Common myeloid progenitor, CD34-positive (primary cell): ENCODE results near the gene ZNF367. TPM values are rescaled to one million over a fixed set of nuclear protein-coding genes. Genes with fewer than 3 reads are reported as not detected.
A peak's percentile ranks its signal among the peaks of the same experiment; 100 is the strongest.

Experiments
- CTCF ChIA-PET: fragments of 350-600 bp; sonication (Branson Sonifier 250); formaldehyde crosslinking; loops from one replicate; lab custom pipeline; 2021; ENCODE audit warnings: antibody characterized with exemption; lab: Charles Lee
- POLR2A ChIA-PET: fragments of 350-600 bp; sonication (Branson Sonifier 250); formaldehyde crosslinking; loops from one replicate; lab custom pipeline; 2021; ENCODE audit warnings: antibody characterized with exemption; lab: Charles Lee
- DNase-seq, 3 donors: peaks; one replicate each; pipeline versions ENCODE4 v3.0.0 to v3.0.0-alpha.2; 2013
- H3K27ac ChIP-seq, 2 experiments: 1 replicate in 1 of 2; 2 replicates in 1 of 2; pipeline ENCODE4 v1.7.0; 2013; ENCODE audit warnings: inconsistent platforms in 2 of 2, low read length in 2 of 2, mild to moderate bottlenecking in 2 of 2, low read depth in 1 of 2, moderate library complexity in 1 of 2; ENCODE audit not compliant: severe bottlenecking in 2 of 2, insufficient read depth in 1 of 2, poor library complexity in 1 of 2
- H3K27me3 ChIP-seq, 5 experiments: replicated peaks in 2 of 5; 1 replicate in 3 of 5; 2 replicates in 2 of 5; pipeline versions ENCODE4 v1.6.1 to v1.7.0; 2013; ENCODE audit warnings: low read length in 4 of 5, mild to moderate bottlenecking in 2 of 5, moderate library complexity in 2 of 5, inconsistent platforms in 1 of 5; ENCODE audit not compliant: insufficient read depth in 5 of 5, control insufficient read depth in 4 of 5
- H3K36me3 ChIP-seq, 4 experiments: 1 replicate in 2 of 4; 2 replicates in 2 of 4; pipeline versions ENCODE4 v1.6.1 to v1.7.0; 2013; ENCODE audit warnings: low read length in 3 of 4, control low read depth in 1 of 4, mild to moderate bottlenecking in 1 of 4; ENCODE audit not compliant: control insufficient read depth in 4 of 4, insufficient read depth in 4 of 4
- H3K4me1 ChIP-seq, 4 experiments: 1 replicate in 3 of 4; 2 replicates in 1 of 4; pipeline versions ENCODE4 v1.6.1 to v1.7.1; 2013; ENCODE audit warnings: low read length in 3 of 4, mild to moderate bottlenecking in 3 of 4, control low read depth in 1 of 4, inconsistent platforms in 1 of 4, moderate library complexity in 1 of 4; ENCODE audit not compliant: control insufficient read depth in 4 of 4, insufficient read depth in 4 of 4; ENCODE audit errors: control extremely low read depth in 1 of 4
- H3K4me3 ChIP-seq, 7 experiments: 1 replicate in 4 of 7; 2 replicates in 3 of 7; pipeline versions ENCODE4 v1.5.1 to v1.7.0; 2013; ENCODE audit warnings: mild to moderate bottlenecking in 7 of 7, low read length in 6 of 7, moderate library complexity in 6 of 7, inconsistent platforms in 2 of 7, low read depth in 2 of 7, control low read depth in 1 of 7; ENCODE audit not compliant: insufficient read depth in 4 of 7, control insufficient read depth in 1 of 7; ENCODE audit errors: extremely low read depth in 1 of 7
- H3K9me3 ChIP-seq, 5 experiments: 1 replicate in 4 of 5; 2 replicates in 1 of 5; pipeline versions ENCODE4 v1.6.1 to v1.7.1; 2013; ENCODE audit warnings: low read length in 4 of 5, mild to moderate bottlenecking in 2 of 5, inconsistent platforms in 1 of 5, low read depth in 1 of 5, moderate library complexity in 1 of 5; ENCODE audit not compliant: control insufficient read depth in 4 of 5, insufficient read depth in 2 of 5; ENCODE audit errors: control extremely low read depth in 1 of 5
- WGBS: methylation state at CpG from one replicate; pipeline ENCODE4 v1.1.5; 2013; ENCODE audit not compliant: insufficient coverage; 5-methylcytosine and 5-hydroxymethylcytosine counted together
- polyA plus RNA-seq: library from polyadenylated mRNA; unstranded; fragments of 120-200 nt; gene quantifications from one replicate; pipeline ENCODE4 v1.2.1, GENCODE V29; 2013

The ZNF367 gene
- 3.8 TPM for polyA plus RNA-seq

- Histone ChIP-seq H3K9me3 (no peaks in the 10 kb centered on the region), H3K4me1 (peaks cover 27 to 58% (median 47%) of the 10 kb centered on the region in 4 experiments), H3K27me3 (no peaks in the 10 kb centered on the region), H3K36me3 (no peaks in the 10 kb centered on the region), H3K4me3 (peak within 1 kb of the TSS; percentile 85 to 97 (median 90)), H3K27ac (peak within 1 kb of the TSS; percentile 61 to 85)
- POLR2A ChIA-PET, result no interaction called here
- DNase-seq, result peak; percentile 96 to 99 (median 97)
- CTCF ChIA-PET, result interaction anchor here (1.4 kb wide), 1 partner anchor 248 kb away, joined by 3 read pairs; no protein-coding TSS in a partner anchor
- 0% methylated on average over 82 of the region's 100 CpGs for WGBS
Measured at GRCh38 chr9:96418083-96418919, at the start of gene ZNF367. Gene ZNF367 (minus strand): TSS chr9:96418370. CDS start chr9:96418032, 338 bp downstream.

GRCh38 chr9:96467784-96468183 lies 49.6 kb upstream of the ZNF367 start:
- no peak overlapping the region for H3K4me3 ChIP-seq
- CTCF ChIA-PET, result interaction anchor here (1.4 kb wide), 1 partner anchor 11 kb away, joined by 4 read pairs; no protein-coding TSS in a partner anchor
- no peaks in the 10 kb centered on the region for H3K4me1 ChIP-seq
- H3K27me3 ChIP-seq, result no peaks in the 10 kb centered on the region
- no peak overlapping the region for H3K27ac ChIP-seq
- no peak for DNase-seq
- no peaks in the 10 kb centered on the region for H3K9me3 ChIP-seq
- H3K36me3 ChIP-seq, result peaks cover 0 to 4% (median 0%) of the 10 kb centered on the region in 4 experiments
- POLR2A ChIA-PET, result interaction anchor here (0.6 kb wide), 1 partner anchor 15 kb away, joined by 3 read pairs; no protein-coding TSS in a partner anchor
- 100% methylated on average over 3 of the region's 5 CpGs for WGBS

- no peak overlapping the region for H3K4me3 ChIP-seq
- H3K9me3 ChIP-seq, result no peaks in the 10 kb centered on the region
- no peaks in the 10 kb centered on the region for H3K4me1 ChIP-seq
- no peak for DNase-seq
- 100% methylated on average over 3 of the region's 6 CpGs for WGBS
- no peak overlapping the region for H3K27ac ChIP-seq
- ChIA-PET CTCF (no interaction called here), POLR2A (no interaction called here)
- H3K27me3 ChIP-seq, result no peaks in the 10 kb centered on the region
- H3K36me3 ChIP-seq, result no peaks in the 10 kb centered on the region
Measured at GRCh38 chr9:96464426-96464825, 46.3 kb upstream of the ZNF367 start.

GRCh38 chr9:96462541-96462940 lies 44.4 kb upstream of the ZNF367 start:
- Histone ChIP-seq H3K27me3 (no peaks in the 10 kb centered on the region), H3K9me3 (no peaks in the 10 kb centered on the region), H3K4me3 (no peak overlapping the region), H3K27ac (no peak overlapping the region), H3K4me1 (peaks cover 0 to 1% (median 0%) of the 10 kb centered on the region in 4 experiments), H3K36me3 (no peaks in the 10 kb centered on the region)
- ChIA-PET POLR2A (no interaction called here), CTCF (no interaction called here)
- WGBS, result 91% methylated on average over 6 of the region's 6 CpGs
- DNase-seq, result no peak

- POLR2A ChIA-PET, result no interaction called here
- WGBS, result 97% methylated on average over 7 of the region's 8 CpGs
Measured at GRCh38 chr9:96461336-96461735, 43.2 kb upstream of the ZNF367 start.

GRCh38 chr9:96460882-96461281 lies 42.7 kb upstream of the ZNF367 start:
- no peak overlapping the region for H3K4me3 ChIP-seq
- POLR2A ChIA-PET, result no interaction called here
- H3K36me3 ChIP-seq, result no peaks in the 10 kb centered on the region
- H3K9me3 ChIP-seq, result no peaks in the 10 kb centered on the region
- CTCF ChIA-PET, result interaction anchor here (0.6 kb wide), 2 partner anchors 83 to 173 kb away, joined by 3 to 4 read pairs; no protein-coding TSS in a partner anchor
- peaks cover 0 to 5% (median 0%) of the 10 kb centered on the region in 4 experiments for H3K4me1 ChIP-seq
- H3K27me3 ChIP-seq, result no peaks in the 10 kb centered on the region
- no peak overlapping the region for H3K27ac ChIP-seq
- DNase-seq, result no peak

More at GRCh38 chr9:96461336-96461735, 43.2 kb upstream of the ZNF367 start:
- H3K36me3 ChIP-seq, result no peaks in the 10 kb centered on the region
- no peaks in the 10 kb centered on the region for H3K27me3 ChIP-seq
- CTCF ChIA-PET, result interaction anchor here (0.6 kb wide), 2 partner anchors 84 to 172 kb away, joined by 3 to 4 read pairs; no protein-coding TSS in a partner anchor
- DNase-seq, result no peak
- peaks cover 0 to 5% (median 0%) of the 10 kb centered on the region in 4 experiments for H3K4me1 ChIP-seq
- H3K4me3 ChIP-seq, result no peak overlapping the region
- no peaks in the 10 kb centered on the region for H3K9me3 ChIP-seq
- no peak overlapping the region for H3K27ac ChIP-seq

- ChIA-PET CTCF (interaction anchor here (0.6 kb wide), 2 partner anchors 83 to 173 kb away, joined by 3 to 4 read pairs; no protein-coding TSS in a partner anchor), POLR2A (no interaction called here)
- 100% methylated on average over 1 of the region's 5 CpGs for WGBS
- H3K4me1 ChIP-seq, result peaks cover 0 to 5% (median 0%) of the 10 kb centered on the region in 4 experiments
- no peaks in the 10 kb centered on the region for H3K27me3 ChIP-seq
- no peaks in the 10 kb centered on the region for H3K36me3 ChIP-seq
- no peak overlapping the region for H3K4me3 ChIP-seq
- no peak overlapping the region for H3K27ac ChIP-seq
- no peak for DNase-seq
- no peaks in the 10 kb centered on the region for H3K9me3 ChIP-seq
Measured at GRCh38 chr9:96460470-96460869, 42.3 kb upstream of the ZNF367 start.
